T-helper 22 cell (primary cell): ENCODE data around the gene TF.
"Not testable (repeated sequence)": the region's sequence is repeated elsewhere in the genome, so short reads cannot be mapped to it uniquely, and the experiment has no call there.

Experiments
- DNase-seq: peaks from one replicate; pipeline ENCODE4 v3.0.0-alpha.2; 2020; ENCODE audit warnings: low read depth

TF gene

GRCh38 chr3:133765256-133765655 lies 19.1 kb downstream of the TF start:
- no peak for DNase-seq

DNA sequence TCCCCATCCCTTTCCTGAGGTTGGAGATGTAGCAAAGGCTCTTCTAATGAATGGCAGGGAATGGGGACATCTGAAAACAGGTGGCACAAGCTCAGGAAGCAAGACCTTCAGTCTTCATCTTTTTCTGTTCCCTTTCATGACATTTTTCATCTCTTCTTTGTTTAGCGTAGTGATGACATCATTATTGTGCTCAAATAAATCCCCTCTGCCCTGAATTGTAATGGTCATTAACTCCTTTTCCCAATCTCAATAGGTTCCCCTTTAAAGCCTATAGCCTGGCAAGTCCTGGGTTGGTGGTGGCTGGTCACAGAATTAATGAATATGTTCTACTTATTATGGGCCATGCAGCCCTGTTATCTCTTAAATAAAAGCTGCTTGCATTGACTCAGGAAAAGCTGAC lies 21.4 kb downstream of the TF start:
- DNase-seq: no peak

- no peak for DNase-seq
These were observed 23.3 kb downstream of the TF start for GRCh38 chr3:133769536-133769935.

DNA sequence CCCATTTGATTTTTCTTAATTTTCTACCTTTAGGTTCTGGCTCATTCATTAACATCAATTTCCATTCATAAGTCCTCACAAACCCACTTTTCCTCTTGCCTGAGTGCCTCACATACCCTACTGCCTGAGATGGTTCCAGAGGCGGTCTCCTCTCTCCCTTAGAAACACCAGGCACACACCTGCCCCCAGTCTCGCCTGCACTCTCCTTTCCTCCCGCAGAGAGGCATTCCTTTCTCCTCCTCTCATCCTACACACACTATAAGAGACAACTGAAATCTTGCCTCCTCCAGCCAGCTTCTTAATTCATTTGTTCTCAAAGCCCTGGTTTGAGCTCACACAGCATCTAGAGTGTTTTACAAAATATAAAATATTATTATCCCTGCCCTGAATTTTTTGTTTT lies 27.5 kb downstream of the TF start:
- no peak for DNase-seq

DNA sequence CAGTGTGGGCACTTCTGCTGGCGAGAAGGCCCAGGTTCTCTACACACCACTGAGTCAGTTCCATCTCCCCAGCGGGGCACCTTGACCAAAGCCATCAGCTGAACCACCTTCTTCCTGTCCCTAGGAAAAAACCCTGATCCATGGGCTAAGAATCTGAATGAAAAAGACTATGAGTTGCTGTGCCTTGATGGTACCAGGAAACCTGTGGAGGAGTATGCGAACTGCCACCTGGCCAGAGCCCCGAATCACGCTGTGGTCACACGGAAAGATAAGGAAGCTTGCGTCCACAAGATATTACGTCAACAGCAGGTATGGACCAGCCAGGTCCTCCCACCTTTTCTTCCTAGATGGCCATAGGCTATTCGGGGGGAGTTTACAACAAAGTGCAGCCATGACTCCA lies 29.1 kb downstream of the TF start:
- DNase-seq: no peak

DNA sequence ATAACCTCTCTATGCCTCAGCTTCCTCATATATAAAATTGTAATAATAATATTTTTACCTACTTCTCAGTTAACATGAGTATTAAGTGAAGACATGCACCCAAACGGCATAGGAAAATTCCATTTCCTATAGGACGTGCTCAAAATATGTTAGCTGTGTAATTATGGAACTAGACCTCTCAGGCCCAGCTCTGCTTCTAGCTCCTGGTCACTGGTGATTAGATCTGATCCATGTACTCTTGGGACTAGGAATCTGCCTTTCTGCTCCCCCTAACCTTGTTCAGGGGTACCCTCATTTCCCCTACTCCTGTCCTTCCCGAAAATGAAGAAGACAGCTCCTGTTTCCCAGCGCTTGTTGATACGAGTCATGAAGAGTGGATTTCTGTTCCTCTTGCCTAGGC lies 29.6 kb downstream of the TF start:
- DNase-seq: no peak

GRCh38 chr3:133776794-133777438 lies 30.7 kb downstream of the TF start:
- DNase-seq: no peak

GRCh38 chr3:133777807-133778568 lies 31.8 kb downstream of the TF start:
- DNase-seq: no peak

DNA sequence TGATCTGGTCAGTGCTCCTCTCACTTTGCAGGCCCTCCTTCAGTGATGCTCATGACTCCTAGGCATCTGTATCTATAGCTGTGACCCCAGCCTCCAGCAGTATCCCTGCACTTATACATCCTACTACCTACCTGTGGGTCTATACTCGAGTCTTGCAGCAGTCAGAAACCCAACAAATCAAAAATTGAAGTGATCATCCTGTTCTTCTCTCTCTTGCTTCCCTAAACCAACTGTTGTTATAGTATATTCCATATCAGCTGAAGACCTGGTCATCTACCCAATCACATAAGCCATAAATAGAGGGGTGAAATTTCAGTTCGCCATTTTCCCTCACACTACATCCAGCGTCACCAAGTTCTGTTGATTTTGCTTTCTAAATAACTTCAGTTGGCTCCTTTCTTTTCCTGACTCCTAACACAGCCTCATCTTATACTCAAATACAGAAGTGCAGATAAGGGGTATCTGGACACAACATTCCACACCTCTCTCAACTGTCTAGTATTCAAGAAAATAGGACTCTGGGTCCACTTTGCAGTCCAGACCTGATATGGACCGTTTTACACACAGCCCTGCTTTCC lies 33.5 kb downstream of the TF start:
- no peak for DNase-seq

DNA sequence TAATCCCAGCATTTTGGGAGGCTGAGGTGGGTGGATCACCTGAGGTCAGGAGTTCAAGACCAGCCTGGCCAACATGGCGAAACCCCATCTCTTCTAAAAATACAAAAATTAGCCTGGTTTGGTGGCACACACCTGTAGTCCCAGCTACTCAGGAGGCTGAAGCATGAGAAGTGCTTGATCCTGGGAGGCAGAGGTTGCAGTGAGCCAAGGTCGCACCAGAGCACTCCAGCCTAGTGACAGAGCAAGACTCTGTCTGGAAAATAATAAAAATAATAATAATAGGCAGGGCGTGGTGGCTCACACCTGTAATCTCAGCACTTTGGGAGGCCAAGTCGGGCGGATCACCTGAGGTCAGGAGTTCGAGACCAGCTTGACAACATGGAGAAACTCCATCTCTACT lies 34.6 kb downstream of the TF start:
- not testable (repeated sequence) for DNase-seq

DNA sequence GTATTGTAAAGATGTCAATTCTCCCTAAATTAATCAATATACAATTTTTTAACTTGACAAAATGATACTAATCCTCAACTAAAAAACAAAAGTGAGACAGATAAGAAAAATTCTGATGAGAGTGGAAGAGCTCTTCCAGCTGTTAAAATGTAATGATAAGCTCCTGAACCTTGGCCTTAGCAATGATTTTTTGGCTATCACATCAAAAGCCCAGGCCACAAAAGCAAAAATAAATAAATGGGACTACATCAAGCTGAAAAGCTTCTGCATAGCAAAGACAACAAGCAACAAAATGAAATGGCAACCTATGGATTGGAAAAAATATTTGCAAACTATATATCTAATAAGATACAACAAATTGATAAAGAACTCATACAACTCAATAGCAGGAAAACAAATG lies 35.4 kb downstream of the TF start:
- DNase-seq: no peak

DNA sequence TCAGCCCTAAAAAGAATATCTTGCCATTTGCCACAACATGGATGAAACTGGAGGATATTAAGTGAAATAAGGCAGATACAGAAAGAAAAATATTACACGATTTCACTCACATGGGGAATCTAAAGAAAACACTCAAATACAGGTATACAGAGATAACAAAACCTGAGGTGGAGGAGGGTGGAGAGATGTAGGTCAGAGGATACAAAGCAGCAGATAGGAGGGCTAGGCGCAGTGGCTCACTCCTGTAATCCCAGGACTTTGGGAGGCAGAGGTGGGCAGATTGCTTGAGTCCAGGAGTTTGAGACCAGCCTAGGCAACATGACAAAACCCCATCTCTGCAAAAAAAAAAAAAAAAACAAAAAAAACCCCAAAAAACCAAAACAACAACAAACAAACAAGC lies 36.3 kb downstream of the TF start:
- DNase-seq: no peak

GRCh38 chr3:133783762-133784161 lies 37.6 kb downstream of the TF start:
- no peak for DNase-seq

DNA sequence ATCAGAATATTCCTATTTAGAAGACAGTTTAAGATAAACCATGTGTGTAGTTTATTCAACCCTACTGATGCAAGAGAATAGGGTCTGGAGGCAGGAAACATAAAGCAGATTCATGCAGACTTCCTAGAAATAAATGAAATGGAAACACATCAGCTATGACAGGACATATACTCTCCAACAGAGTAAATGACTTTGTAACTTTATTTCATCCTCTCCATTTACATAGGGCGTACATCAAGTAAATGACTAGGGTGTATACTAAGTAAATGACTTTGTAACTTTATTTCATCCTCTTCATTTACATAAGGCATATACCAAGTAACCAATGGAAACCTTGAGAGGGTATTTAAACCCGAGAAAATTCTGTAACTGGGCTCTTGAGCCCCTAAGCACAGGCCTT lies 41.8 kb downstream of the TF start:
- DNase-seq: no peak

- DNase-seq: no peak
These were observed 46.1 kb downstream of the TF start for GRCh38 chr3:133792171-133792763.

DNA sequence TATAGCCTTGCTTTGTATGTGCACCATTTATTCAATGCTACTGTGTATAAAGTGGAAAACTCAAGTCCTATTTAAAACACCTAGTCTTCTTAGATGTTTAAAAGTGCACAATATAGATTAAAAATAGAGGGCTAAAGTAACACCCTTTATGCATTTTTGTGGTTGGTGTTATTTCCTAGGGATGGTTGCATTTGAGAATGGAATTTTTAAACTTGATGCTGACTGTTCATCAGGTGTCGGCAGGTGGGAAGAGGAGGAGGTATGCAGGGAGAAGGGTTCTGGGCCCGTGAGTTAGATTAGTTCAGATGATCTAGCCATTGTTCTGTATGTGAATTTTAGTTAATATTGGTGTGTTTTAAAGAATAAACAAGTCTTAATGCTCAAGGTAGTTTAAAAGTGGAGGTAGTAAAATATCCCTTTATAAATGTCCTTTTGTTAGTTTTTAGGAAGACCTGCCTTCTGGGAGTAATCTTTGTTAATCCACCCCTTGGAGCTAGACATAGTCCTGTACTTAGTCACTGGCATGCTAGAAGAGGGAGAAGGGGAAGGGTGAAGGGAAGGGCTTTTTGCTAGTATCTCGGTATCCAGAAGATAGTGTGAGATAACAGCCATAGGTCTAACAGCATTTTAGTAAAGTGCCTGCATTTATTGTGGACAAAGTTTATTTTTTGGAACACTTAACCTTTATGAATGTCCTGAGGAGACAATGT lies 51.4 kb downstream of the TF start:
- no peak for DNase-seq

DNA sequence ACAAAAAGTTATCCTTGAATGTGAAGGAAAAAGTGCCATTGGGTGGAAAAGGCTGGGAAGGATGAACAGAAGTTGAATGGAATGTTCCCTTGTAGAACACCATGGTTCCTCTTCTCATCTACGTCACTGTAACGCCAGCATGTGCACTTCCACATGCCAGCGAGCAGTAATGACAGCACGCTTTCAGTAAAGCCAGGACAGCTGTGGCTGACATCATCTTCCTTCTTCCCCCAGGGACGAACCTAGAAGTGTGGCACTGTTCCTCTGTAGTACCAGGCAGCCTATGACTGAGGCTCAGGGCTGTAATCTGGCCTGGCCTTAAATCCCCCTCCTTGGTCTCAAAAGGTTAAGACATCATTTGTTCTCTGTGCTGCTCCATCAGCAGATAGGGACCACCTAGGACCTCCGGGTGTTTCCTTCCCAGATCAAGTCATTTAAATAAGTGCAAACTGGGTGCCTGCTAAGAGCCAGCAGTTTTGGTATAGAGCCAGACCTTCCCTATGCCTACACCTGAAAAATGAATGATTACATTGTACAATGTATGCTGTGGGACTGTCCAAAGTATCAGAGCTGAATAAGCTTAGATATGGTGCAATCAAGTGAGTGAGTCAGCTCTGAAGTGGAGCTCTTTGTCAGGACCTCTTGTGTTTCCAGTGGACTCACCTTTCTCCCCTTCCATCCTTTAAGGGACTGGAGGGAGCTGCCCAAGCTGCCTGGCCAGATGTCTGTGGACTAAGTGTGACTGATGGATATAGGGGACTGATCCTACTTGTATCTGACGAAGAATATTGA lies 53.8 kb downstream of the TF start:
- DNase-seq: no peak

DNA sequence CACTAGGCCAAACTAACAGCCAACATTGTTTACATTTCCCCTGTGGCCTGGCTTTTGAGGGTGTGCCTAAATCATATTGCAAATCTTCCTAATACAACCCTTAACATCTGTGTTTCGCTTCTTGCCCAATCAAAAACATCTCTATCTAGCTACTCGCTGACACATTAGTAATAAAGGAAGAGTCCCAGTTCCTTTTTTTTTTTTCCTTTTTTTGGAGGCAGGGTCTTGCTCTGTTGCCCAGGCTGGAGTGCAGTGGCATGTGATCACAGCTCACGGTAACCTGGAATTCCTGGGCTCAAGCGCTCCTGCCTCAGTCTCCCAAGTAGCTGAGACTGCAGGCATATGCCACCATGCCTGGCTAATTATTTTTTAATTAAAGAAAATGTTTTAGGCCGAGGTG lies 57.3 kb downstream of the TF start:
- no peak for DNase-seq

GRCh38 chr3:133804896-133805295 lies 58.7 kb downstream of the TF start:
- DNase-seq: no peak

- DNase-seq: no peak
These were observed 59.1 kb downstream of the TF start for GRCh38 chr3:133805384-133805701.

DNA sequence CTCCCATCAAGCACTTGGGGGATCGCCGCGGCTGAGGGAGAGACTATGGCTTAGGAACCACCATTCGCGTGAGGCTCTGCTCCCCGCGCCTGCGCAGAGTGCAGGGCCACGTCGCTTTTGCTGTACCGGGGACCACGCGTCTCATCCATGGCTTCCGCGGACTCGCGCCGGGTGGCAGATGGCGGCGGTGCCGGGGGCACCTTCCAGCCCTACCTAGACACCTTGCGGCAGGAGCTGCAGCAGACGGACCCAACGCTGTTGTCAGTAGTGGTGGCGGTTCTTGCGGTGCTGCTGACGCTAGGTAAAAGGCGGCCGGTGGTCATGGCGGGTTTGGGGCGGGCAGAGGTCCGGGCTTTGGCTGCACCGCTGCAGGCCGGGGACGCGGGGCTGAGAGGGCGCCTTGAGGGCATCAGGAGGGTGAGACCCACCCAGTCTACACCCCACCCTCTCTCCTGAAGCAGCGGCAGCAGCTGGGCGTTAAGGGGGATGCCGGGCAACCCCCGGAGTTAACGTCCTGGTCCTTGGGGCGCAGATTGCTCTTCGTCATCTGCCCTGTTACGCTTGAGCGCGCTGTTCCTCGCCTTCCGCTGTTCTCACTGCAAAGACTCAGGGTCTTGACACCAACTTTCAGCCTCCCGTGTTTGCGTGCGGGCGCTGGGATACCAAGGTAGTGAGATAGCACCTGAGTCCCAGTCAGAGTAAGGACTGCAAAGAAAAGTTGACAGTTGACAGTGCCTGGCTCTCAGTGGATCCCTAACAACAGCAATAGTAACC lies 59.7 kb downstream of the TF start, which contains the start of gene SRPRB:
TSS of gene SRPRB (plus strand) at position 114 of the 774 bp plus-strand sequence. CDS start at position 148, 34 bp downstream.
- DNase-seq: peak; percentile 95
